Spleen (tissue), 11 donors: Measurements from ENCODE around the gene KIF5C. TPM values are rescaled to one million over a fixed set of nuclear protein-coding genes. Genes with fewer than 3 reads are reported as not detected.

Experiments used
- DNase-seq: peaks from one replicate; pipeline ENCODE4 v3.0.0-alpha.2; 2020
- H3K27ac ChIP-seq, 8 donors: fragments of 200-600 bp; sonication (generic) in 7 of 8; 1 replicate in 4 of 8; 2 replicates in 4 of 8; pipeline versions ENCODE4 v1.5.0 to v1.8.0; 2016 to 2021; ENCODE audit warnings: inconsistent platforms in 4 of 8, mild to moderate bottlenecking in 4 of 8, moderate library complexity in 1 of 8
- H3K27me3 ChIP-seq, 7 donors: fragments of 200-600 bp; sonication (generic) in 6 of 7; replicated peaks in 1 of 7; 1 replicate in 4 of 7; 2 replicates in 3 of 7; pipeline versions ENCODE4 v1.5.0 to v1.8.0; 2016 to 2021; ENCODE audit warnings: inconsistent platforms in 3 of 7, mild to moderate bottlenecking in 1 of 7
- H3K36me3 ChIP-seq, 6 donors: fragments of 200-600 bp; sonication (generic) in 5 of 6; 1 replicate in 4 of 6; 2 replicates in 2 of 6; pipeline versions ENCODE4 v1.5.0 to v1.8.0; 2016 to 2021; ENCODE audit warnings: inconsistent platforms in 2 of 6
- H3K4me1 ChIP-seq, 6 donors: fragments of 200-600 bp; sonication (generic) in 5 of 6; 1 replicate in 3 of 6; 2 replicates in 3 of 6; pipeline versions ENCODE4 v1.5.0 to v1.8.0; 2016 to 2021; ENCODE audit warnings: inconsistent platforms in 3 of 6
- H3K4me3 ChIP-seq, 8 donors: fragments of 200-600 bp; sonication (generic) in 7 of 8; 1 replicate in 4 of 8; 2 replicates in 4 of 8; pipeline versions ENCODE4 v1.5.0 to v1.8.0; 2016 to 2021; ENCODE audit warnings: inconsistent platforms in 4 of 8, mild to moderate bottlenecking in 4 of 8, moderate library complexity in 2 of 8
- H3K9me3 ChIP-seq, 8 donors: fragments of 200-600 bp; sonication (generic) in 7 of 8; 1 replicate in 4 of 8; 2 replicates in 4 of 8; pipeline versions ENCODE4 v1.5.0 to v1.8.0; 2016 to 2021; ENCODE audit warnings: inconsistent platforms in 4 of 8
- CTCF ChIP-seq, 11 experiments: fragments of 200-600 bp in 7 of 11; fragments of 450-650 bp in 4 of 11; sonication (generic) in 4 of 11; IDR thresholded peaks in 8 of 11; conservative IDR thresholded peaks in 3 of 11; 1 replicate in 7 of 11; 2 replicates in 4 of 11; pipeline versions ENCODE4 v1.4.0 to v1.8.0; 2016 to 2021; ENCODE audit warnings: antibody characterized with exemption in 11 of 11, inconsistent platforms in 4 of 11, mild to moderate bottlenecking in 1 of 11
- POLR2A ChIP-seq, 3 donors: fragments of 450-650 bp; IDR thresholded peaks; one replicate each; pipeline ENCODE4 v1.5.1; 2017; ENCODE audit warnings: antibody characterized with exemption in 3 of 3, mild to moderate bottlenecking in 1 of 3
- POLR2AphosphoS5 ChIP-seq, 3 donors: sonication (generic); formaldehyde crosslinking; IDR thresholded peaks; one replicate each; pipeline ENCODE4 v1.5.1; 2017; ENCODE audit warnings: antibody characterized with exemption in 3 of 3
- WGBS, 5 donors: extraction: QIAGEN DNeasy Blood & Tissue Kit in 3 of 5; methylation state at CpG; one replicate each; pipeline versions ENCODE4 v1.1.5 to v1.1.7; 2013 to 2018; 5-methylcytosine and 5-hydroxymethylcytosine counted together
- intact Hi-C: fragments of 100-400 bp; cut with DNase I; formaldehyde crosslinking; loops from one replicate; pipeline ENCODE4 v1.15.0; 2023; ENCODE audit warnings: low total_unique reads
- polyA plus RNA-seq, 3 donors: library from polyadenylated mRNA; stranded (reverse); fragments of 200-250 nt; gene quantifications; one replicate each; pipeline ENCODE4 v1.2.1, GENCODE V29; 2013
- total RNA-seq, 7 donors: library from RNA; depleted of rRNA in 3 of 7; stranded (reverse); fragments of >200 nt in 3 of 7; fragmentation: NEBNext Ultra II Directional in 4 of 7; extraction: Animal tissue kit (Norgen Biotek cat#: 25700) in 4 of 7; gene quantifications; one replicate each; pipeline versions ENCODE4 v1.1.0 to v1.2.1, GENCODE V29; 2016 to 2021
- donor health status: healthy with polysubstance abuse.
- donor health status: DM: no; HTN: no; CAD: no; lungs with moderate emphysema.
- donor health status: DM: no; HTN: no; CAD: no.
- donor health status: Bipolar disorder and iron deficiency.
- donor health status: healthy.
- donor health status: DM: no; HTN: no; CAD: no.
- donor health status: DM: yes; HTN: yes; CAD: no.

KIF5C gene
- total and polyA plus RNA-seq, 10 donors: 0.61 to 8.3 (median 4.3) TPM

GRCh38 chr2:148989882-148990493 is 115.0 kb downstream of the KIF5C start:
- 36 to 50% (median 40%) methylated on average over 6 of the region's 6 CpGs for WGBS, 5 donors
- peaks cover 0 to 6% (median 0%) of the 10 kb centered on the region in 6 donors for H3K4me1 ChIP-seq
- no peak overlapping the region for H3K4me3 ChIP-seq
- H3K27me3 ChIP-seq: no peaks in the 10 kb centered on the region
- no peaks in the 10 kb centered on the region for H3K9me3 ChIP-seq
- no peak overlapping the region for H3K27ac ChIP-seq
- H3K36me3 ChIP-seq: peaks cover 0 to 5% (median 0%) of the 10 kb centered on the region in 6 donors
- intact Hi-C loops: loop anchor here (5.0 to 10.0 kb wide), 2 partner anchors 485 to 1053 kb away; no protein-coding TSS in a partner anchor
- no peak for DNase-seq
- peak; percentile 33 to 72 (median 62) for TF ChIP-seq CTCF (IDR thresholded peaks at IDR 0.05 in 8 of 11, conservative IDR thresholded peaks at IDR 0.05 in 3 of 11)
- no peak for TF ChIP-seq POLR2A (IDR thresholded peaks at IDR 0.05)

- Histone ChIP-seq H3K27ac (no peak overlapping the region), H3K27me3 (no peaks in the 10 kb centered on the region), H3K4me1 (peaks cover 0 to 6% (median 0%) of the 10 kb centered on the region in 6 donors), H3K9me3 (no peaks in the 10 kb centered on the region), H3K4me3 (no peak overlapping the region), H3K36me3 (peaks cover 0 to 5% (median 0%) of the 10 kb centered on the region in 6 donors)
- intact Hi-C loops: loop anchor here (5.0 to 10.0 kb wide), 2 partner anchors 486 to 1054 kb away; no protein-coding TSS in a partner anchor
- WGBS, 5 donors: 75 to 87% (median 76%) methylated on average over 6 of the region's 6 CpGs
- DNase-seq: no peak
- TF ChIP-seq POLR2A (IDR thresholded peaks at IDR 0.05) (no peak), CTCF (IDR thresholded peaks at IDR 0.05 in 8 of 11, conservative IDR thresholded peaks at IDR 0.05 in 3 of 11) (no peak), POLR2AphosphoS5 (IDR thresholded peaks at IDR 0.05) (no peak)
These were observed 115.9 kb downstream of the KIF5C start for GRCh38 chr2:148990968-148991367.

GRCh38 chr2:148992448-148992847 is 117.4 kb downstream of the KIF5C start:
- intact Hi-C loops: loop anchor here (5.0 to 10.0 kb wide), 2 partner anchors 488 to 1055 kb away; no protein-coding TSS in a partner anchor
- TF ChIP-seq POLR2AphosphoS5 (IDR thresholded peaks at IDR 0.05): no peak
- no peak for TF ChIP-seq CTCF (IDR thresholded peaks at IDR 0.05 in 8 of 11, conservative IDR thresholded peaks at IDR 0.05 in 3 of 11)
- TF ChIP-seq POLR2A (IDR thresholded peaks at IDR 0.05): no peak
- Histone ChIP-seq H3K27me3 (no peaks in the 10 kb centered on the region), H3K36me3 (peaks cover 0 to 5% (median 0%) of the 10 kb centered on the region in 6 donors), H3K4me3 (no peak overlapping the region), H3K9me3 (no peaks in the 10 kb centered on the region), H3K4me1 (peaks cover 0 to 6% (median 0%) of the 10 kb centered on the region in 6 donors), H3K27ac (no peak overlapping the region)
- DNase-seq: no peak

- peaks cover 0 to 6% (median 0%) of the 10 kb centered on the region in 6 donors for H3K4me1 ChIP-seq
- DNase-seq: no peak
- H3K36me3 ChIP-seq: peaks cover 0 to 5% (median 0%) of the 10 kb centered on the region in 6 donors
- peaks cover 0 to 2% (median 0%) of the 10 kb centered on the region in 7 donors for H3K27me3 ChIP-seq
- no peaks in the 10 kb centered on the region for H3K9me3 ChIP-seq
- H3K4me3 ChIP-seq: no peak overlapping the region
- TF ChIP-seq POLR2A (IDR thresholded peaks at IDR 0.05) (no peak), CTCF (IDR thresholded peaks at IDR 0.05 in 8 of 11, conservative IDR thresholded peaks at IDR 0.05 in 3 of 11) (no peak), POLR2AphosphoS5 (IDR thresholded peaks at IDR 0.05) (no peak)
- no peak overlapping the region for H3K27ac ChIP-seq
- intact Hi-C loops: loop anchor here (5.0 to 10.0 kb wide), 2 partner anchors 489 to 1056 kb away; no protein-coding TSS in a partner anchor
- WGBS, 5 donors: 77 to 89% (median 88%) methylated on average over 3 of the region's 3 CpGs
These were observed 118.3 kb downstream of the KIF5C start for GRCh38 chr2:148993351-148993750.
